ENCODE data around the gene NPC1L1. TPM values are rescaled to one million over a fixed set of nuclear protein-coding genes. Genes with fewer than 3 reads are reported as not detected.
A peak's percentile ranks its signal among the peaks of the same experiment; 100 is the strongest.

The NPC1L1 gene
- total and polyA plus RNA-seq, 2 experiments from 2014 or later, result 20.6 to 25.8 TPM

DNA sequence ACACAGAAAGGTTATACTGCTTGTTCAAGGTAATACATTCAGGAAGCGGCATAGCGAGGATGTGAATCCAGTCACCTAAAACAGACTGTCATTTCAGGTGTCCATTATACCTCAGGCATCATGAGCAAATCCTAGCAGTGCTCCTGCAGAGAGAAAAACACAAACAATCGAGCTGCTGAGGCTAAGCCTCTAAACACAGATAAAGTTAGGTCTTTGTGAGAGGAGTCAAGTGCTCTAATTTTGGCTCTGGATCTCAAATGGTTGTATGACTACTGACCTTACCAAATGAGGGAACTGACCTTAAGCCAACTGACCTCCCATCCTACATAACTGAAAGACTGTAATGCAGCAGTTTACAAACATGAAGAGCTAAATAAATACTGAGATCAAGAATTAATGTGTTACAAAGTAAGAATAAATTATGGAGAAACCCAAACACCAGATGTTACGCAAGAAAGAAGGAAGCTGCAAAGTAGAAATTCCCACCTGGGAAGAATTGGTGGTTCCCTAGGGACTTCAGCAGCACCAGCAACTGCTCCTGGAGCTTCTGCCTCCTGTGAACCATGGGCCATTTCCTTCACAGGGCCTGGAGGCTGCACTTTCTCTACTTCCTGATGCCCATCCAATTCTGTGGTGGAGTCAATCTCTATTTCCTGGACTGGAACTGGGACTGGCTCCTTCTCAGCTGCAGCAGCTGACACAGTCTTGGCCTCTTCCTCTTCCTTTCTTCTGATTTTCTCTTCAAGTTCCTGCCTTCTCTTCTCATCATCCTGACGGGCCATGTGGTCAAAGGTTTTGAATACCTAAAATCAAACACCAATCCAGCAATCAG, 56.4 kb downstream of the NPC1L1 start:
- Histone ChIP-seq H3K27me3 (no peaks in the 10 kb centered on the region), H3K79me2 (peaks cover 88% of the 10 kb centered on the region), H3K4me2 (no peak overlapping the region), H3K9me3 (ENCODE audit: low read depth) (peaks cover 3% of the 10 kb centered on the region), H2AFZ (no peak overlapping the region), H3K27ac (no peak overlapping the region), H3K4me3 (no peak overlapping the region), H3K36me3 (replicated peaks; ENCODE audit: insufficient read depth, low read depth) (peaks cover 12% of the 10 kb centered on the region), H3K4me1 (ENCODE audit: insufficient read depth) (peaks cover 8% of the 10 kb centered on the region), H3K9me2 (replicated peaks; ENCODE audit: insufficient read depth) (no peaks in the 10 kb centered on the region), H4K20me1 (ENCODE audit: insufficient read depth, poor library complexity, severe bottlenecking) (peaks cover 3% of the 10 kb centered on the region)
- no peak for DNase-seq (ENCODE audit: low spot score)
- no peak for TF ChIP-seq EZH2phosphoT487 (IDR thresholded peaks at IDR 0.05; ENCODE audit: low read depth, severe bottlenecking, unreplicated experiment)
- TF ChIP-seq, protein P1, sequence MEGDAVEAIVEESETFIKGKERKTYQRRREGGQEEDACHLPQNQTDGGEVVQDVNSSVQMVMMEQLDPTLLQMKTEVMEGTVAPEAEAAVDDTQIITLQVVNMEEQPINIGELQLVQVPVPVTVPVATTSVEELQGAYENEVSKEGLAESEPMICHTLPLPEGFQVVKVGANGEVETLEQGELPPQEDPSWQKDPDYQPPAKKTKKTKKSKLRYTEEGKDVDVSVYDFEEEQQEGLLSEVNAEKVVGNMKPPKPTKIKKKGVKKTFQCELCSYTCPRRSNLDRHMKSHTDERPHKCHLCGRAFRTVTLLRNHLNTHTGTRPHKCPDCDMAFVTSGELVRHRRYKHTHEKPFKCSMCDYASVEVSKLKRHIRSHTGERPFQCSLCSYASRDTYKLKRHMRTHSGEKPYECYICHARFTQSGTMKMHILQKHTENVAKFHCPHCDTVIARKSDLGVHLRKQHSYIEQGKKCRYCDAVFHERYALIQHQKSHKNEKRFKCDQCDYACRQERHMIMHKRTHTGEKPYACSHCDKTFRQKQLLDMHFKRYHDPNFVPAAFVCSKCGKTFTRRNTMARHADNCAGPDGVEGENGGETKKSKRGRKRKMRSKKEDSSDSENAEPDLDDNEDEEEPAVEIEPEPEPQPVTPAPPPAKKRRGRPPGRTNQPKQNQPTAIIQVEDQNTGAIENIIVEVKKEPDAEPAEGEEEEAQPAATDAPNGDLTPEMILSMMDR (IDR thresholded peaks at IDR 0.05; ENCODE audit: poor library complexity), result no peak
- no peak for TF ChIP-seq EZH2 (IDR thresholded peaks at IDR 0.05; ENCODE audit: borderline replicate concordance)
- WGBS (ENCODE audit: low lambda C conversion rate, missing lambda C conversion rate), result 89% methylated on average over 5 of the region's 5 CpGs

DNA sequence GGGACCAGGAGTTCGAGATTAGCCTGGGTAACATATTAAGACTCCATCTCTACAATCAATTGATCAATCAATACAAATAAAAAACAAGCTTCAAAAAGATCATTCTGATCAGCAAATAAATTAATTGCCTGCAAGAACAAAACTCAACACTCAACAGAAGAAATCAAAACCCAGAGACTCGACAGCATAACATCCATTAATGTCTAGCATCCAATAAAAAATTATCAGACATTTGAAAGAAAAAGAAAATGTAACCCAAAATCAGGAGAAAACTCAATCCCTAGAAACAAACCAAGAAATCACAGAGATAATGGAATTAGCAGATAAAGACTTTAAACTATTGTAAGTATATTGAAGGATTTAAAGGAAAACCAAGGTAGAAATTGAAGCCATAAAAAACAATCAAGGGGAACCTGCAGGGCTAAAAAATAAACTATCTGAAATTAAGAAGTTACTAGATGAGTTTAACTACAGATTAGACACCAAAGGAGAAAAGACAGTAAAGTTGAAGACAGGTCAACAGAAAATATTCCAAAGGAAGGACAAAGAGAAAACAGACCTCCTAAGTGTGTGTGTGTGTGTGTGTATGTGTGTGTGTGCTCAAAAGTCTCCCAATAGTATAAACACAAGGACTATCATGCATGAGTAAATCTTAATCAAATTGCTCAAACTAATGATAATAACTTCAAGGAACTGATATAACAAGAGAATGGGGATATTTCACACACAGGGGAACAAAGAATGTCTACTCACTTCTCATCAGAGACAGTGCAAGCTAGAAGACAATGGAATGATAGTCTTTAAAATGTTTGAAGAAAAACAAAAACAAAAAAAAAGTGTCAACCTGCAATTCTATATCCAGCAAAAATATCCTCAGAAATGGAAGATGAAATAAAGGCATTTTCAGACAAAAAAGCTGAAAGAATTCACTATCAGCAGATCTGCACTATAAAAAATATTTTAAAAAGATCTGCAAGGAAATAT, 58.3 kb downstream of the NPC1L1 start:
- Histone ChIP-seq H3K79me2 (peaks cover 73% of the 10 kb centered on the region), H3K36me3 (replicated peaks; ENCODE audit: insufficient read depth, low read depth) (peaks cover 12% of the 10 kb centered on the region), H3K9me2 (replicated peaks; ENCODE audit: insufficient read depth) (no peaks in the 10 kb centered on the region), H3K4me2 (no peak overlapping the region), H3K27ac (no peak overlapping the region), H3K4me3 (no peak overlapping the region), H3K27me3 (no peaks in the 10 kb centered on the region), H3K4me1 (ENCODE audit: insufficient read depth) (peaks cover 3% of the 10 kb centered on the region), H2AFZ (no peak overlapping the region), H3K9me3 (ENCODE audit: low read depth) (peaks cover 3% of the 10 kb centered on the region), H4K20me1 (ENCODE audit: insufficient read depth, poor library complexity, severe bottlenecking) (peaks cover 3% of the 10 kb centered on the region)
- TF ChIP-seq EZH2 (IDR thresholded peaks at IDR 0.05; ENCODE audit: borderline replicate concordance) (no peak), EZH2phosphoT487 (IDR thresholded peaks at IDR 0.05; ENCODE audit: low read depth, severe bottlenecking, unreplicated experiment) (no peak)
- TF ChIP-seq, protein P1 (IDR thresholded peaks at IDR 0.05; ENCODE audit: poor library complexity), result no peak
- no peak for DNase-seq (ENCODE audit: low spot score)
- WGBS (ENCODE audit: low lambda C conversion rate, missing lambda C conversion rate), result 98% methylated on average over 2 of the region's 2 CpGs

DNA sequence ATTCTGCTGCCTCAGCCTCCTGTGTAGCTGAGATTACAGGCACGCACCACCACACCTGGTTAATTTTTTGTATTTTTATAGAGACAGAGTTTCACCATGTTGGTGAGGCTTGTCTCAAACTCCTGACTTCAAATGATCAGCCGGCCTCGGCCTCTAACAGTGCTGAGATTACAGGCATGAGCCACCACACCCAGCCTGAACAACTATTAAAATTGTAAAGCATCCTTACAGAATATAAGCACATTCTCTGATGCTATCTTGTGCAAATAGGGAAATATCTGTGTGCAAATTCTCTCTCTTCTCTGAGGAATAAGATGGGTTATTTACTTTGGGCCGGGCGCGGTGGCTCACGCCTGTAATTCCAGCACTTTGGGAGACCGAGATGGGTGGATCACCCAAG, 63.2 kb downstream of the NPC1L1 start:
- DNase-seq (ENCODE audit: low spot score), result no peak
- Histone ChIP-seq H3K79me2 (peaks cover 61% of the 10 kb centered on the region), H3K4me3 (no peak overlapping the region), H3K4me1 (ENCODE audit: insufficient read depth) (peaks cover 7% of the 10 kb centered on the region), H2AFZ (no peak overlapping the region), H3K27me3 (no peaks in the 10 kb centered on the region), H3K27ac (peak overlapping the region; percentile 17), H3K36me3 (replicated peaks; ENCODE audit: insufficient read depth, low read depth) (peaks cover 2% of the 10 kb centered on the region), H3K4me2 (no peak overlapping the region), H3K9me2 (replicated peaks; ENCODE audit: insufficient read depth) (no peaks in the 10 kb centered on the region), H4K20me1 (ENCODE audit: insufficient read depth, poor library complexity, severe bottlenecking) (peaks cover 4% of the 10 kb centered on the region), H3K9me3 (ENCODE audit: low read depth) (no peaks in the 10 kb centered on the region)
- TF ChIP-seq, protein P1 (IDR thresholded peaks at IDR 0.05; ENCODE audit: poor library complexity), result no peak
- TF ChIP-seq EZH2phosphoT487 (IDR thresholded peaks at IDR 0.05; ENCODE audit: low read depth, severe bottlenecking, unreplicated experiment), result no peak
- no peak for TF ChIP-seq EZH2 (IDR thresholded peaks at IDR 0.05; ENCODE audit: borderline replicate concordance)
- WGBS (ENCODE audit: low lambda C conversion rate, missing lambda C conversion rate), result 68% methylated on average over 8 of the region's 8 CpGs

All from hepatocyte (in vitro differentiated cells).